Esophagus muscularis mucosa (tissue), 4 donors: Measurements from ENCODE around the gene LMF2.

Experiments used
- EP300 ChIP-seq: sonication (generic); formaldehyde crosslinking; IDR thresholded peaks from one replicate; pipeline ENCODE4 v1.6.1; 2017; ENCODE audit warnings: antibody characterized with exemption
- POLR2A ChIP-seq: fragments of 450-650 bp; IDR thresholded peaks from one replicate; pipeline ENCODE4 v1.6.1; 2017; ENCODE audit warnings: antibody characterized with exemption, moderate library complexity, mild to moderate bottlenecking, low read depth
- POLR2AphosphoS5 ChIP-seq, 2 donors: sonication (generic); formaldehyde crosslinking; IDR thresholded peaks; one replicate each; pipeline ENCODE4 v1.6.1; 2017; ENCODE audit warnings: antibody characterized with exemption in 2 of 2
- TF ChIP-seq, protein P1 (sequence below), 3 experiments: fragments of 200-600 bp in 2 of 3; fragments of 450-650 bp in 1 of 3; sonication (generic) in 2 of 3; IDR thresholded peaks; one replicate each; pipeline ENCODE4 v1.5.1; 2017 to 2019; ENCODE audit warnings: antibody characterized with exemption in 3 of 3, mild to moderate bottlenecking in 2 of 3, moderate library complexity in 1 of 3

DNA sequence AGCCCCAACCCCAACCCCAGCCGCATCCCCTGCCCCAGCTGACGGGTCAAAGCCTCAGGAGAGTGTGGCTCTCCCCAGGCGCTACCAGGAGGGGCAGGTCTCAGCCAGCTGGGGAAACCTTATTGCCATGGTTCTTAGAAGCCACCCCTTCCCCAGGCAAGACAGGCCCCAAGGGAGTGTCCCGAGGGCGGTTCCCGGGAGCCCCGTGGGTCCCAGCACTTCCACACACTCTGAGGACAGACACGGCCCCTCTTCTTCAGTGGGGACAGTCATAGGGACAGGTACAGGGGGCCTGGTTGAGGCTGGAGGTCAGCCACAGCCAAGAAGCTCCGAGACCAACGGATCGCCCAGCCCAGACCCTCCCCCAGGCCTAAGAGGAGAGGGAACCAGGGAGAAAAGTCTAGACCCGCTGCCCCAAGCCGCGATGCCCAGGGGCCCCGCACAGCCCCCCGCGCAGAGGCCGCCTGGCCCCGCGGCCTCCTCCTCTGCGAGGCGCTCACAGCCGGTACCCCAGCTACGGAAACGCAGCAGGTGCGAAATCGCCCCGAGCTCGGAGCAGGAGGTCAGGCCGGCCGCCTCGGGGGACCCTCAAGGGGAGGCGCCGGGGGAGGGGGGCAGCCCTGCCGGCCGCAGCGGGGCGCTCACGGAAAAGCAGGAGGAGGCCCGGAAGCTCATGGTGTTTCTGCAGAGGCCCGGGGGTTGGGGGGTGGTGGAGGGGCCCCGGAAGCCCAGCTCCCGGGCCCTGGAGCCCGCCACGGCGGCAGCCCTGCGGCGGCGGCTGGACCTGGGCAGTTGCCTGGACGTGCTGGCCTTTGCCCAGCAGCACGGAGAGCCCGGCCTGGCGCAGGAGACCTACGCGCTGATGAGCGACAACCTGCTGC is 40.8 kb upstream of the LMF2 start:
- TF ChIP-seq, protein P1, sequence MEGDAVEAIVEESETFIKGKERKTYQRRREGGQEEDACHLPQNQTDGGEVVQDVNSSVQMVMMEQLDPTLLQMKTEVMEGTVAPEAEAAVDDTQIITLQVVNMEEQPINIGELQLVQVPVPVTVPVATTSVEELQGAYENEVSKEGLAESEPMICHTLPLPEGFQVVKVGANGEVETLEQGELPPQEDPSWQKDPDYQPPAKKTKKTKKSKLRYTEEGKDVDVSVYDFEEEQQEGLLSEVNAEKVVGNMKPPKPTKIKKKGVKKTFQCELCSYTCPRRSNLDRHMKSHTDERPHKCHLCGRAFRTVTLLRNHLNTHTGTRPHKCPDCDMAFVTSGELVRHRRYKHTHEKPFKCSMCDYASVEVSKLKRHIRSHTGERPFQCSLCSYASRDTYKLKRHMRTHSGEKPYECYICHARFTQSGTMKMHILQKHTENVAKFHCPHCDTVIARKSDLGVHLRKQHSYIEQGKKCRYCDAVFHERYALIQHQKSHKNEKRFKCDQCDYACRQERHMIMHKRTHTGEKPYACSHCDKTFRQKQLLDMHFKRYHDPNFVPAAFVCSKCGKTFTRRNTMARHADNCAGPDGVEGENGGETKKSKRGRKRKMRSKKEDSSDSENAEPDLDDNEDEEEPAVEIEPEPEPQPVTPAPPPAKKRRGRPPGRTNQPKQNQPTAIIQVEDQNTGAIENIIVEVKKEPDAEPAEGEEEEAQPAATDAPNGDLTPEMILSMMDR (IDR thresholded peaks at IDR 0.05), result no peak
- TF ChIP-seq POLR2AphosphoS5 (IDR thresholded peaks at IDR 0.05) (no peak), POLR2A (no peak), EP300 (no peak)
